Neural cell (in vitro differentiated cells): Measurements from ENCODE around the gene IL21R. TPM values are rescaled to one million over a fixed set of nuclear protein-coding genes. Genes with fewer than 3 reads are reported as not detected.

Experiments
- H2AFZ ChIP-seq: fragments of 200-600, 300-800 bp; sonication (generic), shearing (Covaris generic); 2 replicates; pipeline ENCODE4 v1.6.0; 2014; ENCODE audit warnings: low read depth, mild to moderate bottlenecking, antibody characterized with exemption, low read length, moderate library complexity
- H3F3A ChIP-seq: fragments of 200-600 bp; shearing (Covaris generic); 2 replicates; pipeline ENCODE4 v1.6.1; 2016; ENCODE audit warnings: mild to moderate bottlenecking, moderate library complexity, mixed read lengths, antibody characterized with exemption, low read length; ENCODE audit not compliant: insufficient read depth, poor library complexity, severe bottlenecking
- H3K27ac ChIP-seq: fragments of 200-600, 300-800 bp; sonication (generic), shearing (Covaris generic); 2 replicates; pipeline ENCODE4 v1.5.1; 2014; ENCODE audit warnings: mild to moderate bottlenecking, low read length, moderate library complexity
- H3K27me3 ChIP-seq: fragments of 300-800, 200-600 bp; sonication (generic), shearing (Covaris generic); 2 replicates; pipeline ENCODE4 v1.6.0; 2014; ENCODE audit warnings: mild to moderate bottlenecking, low read depth, low read length, moderate library complexity; ENCODE audit not compliant: insufficient read depth
- H3K36me3 ChIP-seq: fragments of 300-800, 200-600 bp; sonication (generic), shearing (Covaris generic); 2 replicates; pipeline ENCODE4 v1.5.1; 2014; ENCODE audit warnings: mild to moderate bottlenecking, antibody characterized with exemption, low read length, moderate library complexity; ENCODE audit not compliant: insufficient read depth
- H3K4me2 ChIP-seq: fragments of 300-800, 200-600 bp; sonication (generic), shearing (Covaris generic); 2 replicates; pipeline ENCODE4 v1.6.0; 2014; ENCODE audit warnings: mild to moderate bottlenecking, low read length
- H3K4me3 ChIP-seq: fragments of 300-800, 200-600 bp; sonication (generic), shearing (Covaris generic); 2 replicates; pipeline ENCODE4 v1.5.1; 2014; ENCODE audit warnings: mild to moderate bottlenecking, low read length, moderate library complexity
- H3K79me2 ChIP-seq: fragments of 200-600 bp; shearing (Covaris generic); replicated peaks from 2 replicates; pipeline ENCODE4 v1.6.0; 2014; ENCODE audit warnings: mild to moderate bottlenecking, low read length, moderate library complexity; ENCODE audit not compliant: insufficient read depth
- H3K9ac ChIP-seq: fragments of 300-800, 200-600 bp; sonication (generic), shearing (Covaris generic); 2 replicates; pipeline ENCODE4 v1.6.1; 2016; ENCODE audit warnings: mild to moderate bottlenecking, low read length, mixed read lengths
- H3K9me2 ChIP-seq: fragments of 200-600 bp; shearing (Covaris generic); 2 replicates; pipeline ENCODE4 v1.6.1; 2016; ENCODE audit warnings: mild to moderate bottlenecking, low read length, mixed read lengths; ENCODE audit not compliant: insufficient read depth
- H3K9me3 ChIP-seq: fragments of 200-600, 300-800 bp; sonication (generic), shearing (Covaris generic); 2 replicates; pipeline ENCODE4 v1.6.1; 2016; ENCODE audit warnings: mild to moderate bottlenecking, mixed run types, low read length, moderate library complexity, mixed read lengths
- H4K20me1 ChIP-seq: fragments of 200-600 bp; shearing (Covaris generic); 2 replicates; pipeline ENCODE4 v1.6.1; 2016; ENCODE audit warnings: mild to moderate bottlenecking, mixed run types; ENCODE audit not compliant: insufficient read depth
- CTCF ChIP-seq: fragments of 450-650 bp; IDR thresholded peaks from 2 replicates; pipeline ENCODE4 v1.5.1; 2014; ENCODE audit warnings: antibody characterized with exemption, mild to moderate bottlenecking, moderate library complexity; ENCODE audit not compliant: poor library complexity, severe bottlenecking
- EP300 ChIP-seq: fragments of 450-650 bp; conservative IDR thresholded peaks from 2 replicates; pipeline ENCODE4 v1.6.1; 2014; ENCODE audit warnings: antibody characterized with exemption, mild to moderate bottlenecking, moderate library complexity; ENCODE audit not compliant: poor library complexity, severe bottlenecking
- EZH2 ChIP-seq: fragments of 200-600, 300-800 bp; shearing (Covaris generic), sonication (generic); IDR thresholded peaks from 2 replicates; pipeline ENCODE4 v1.6.1; 2014; ENCODE audit warnings: antibody characterized with exemption, low read length, borderline replicate concordance, mild to moderate bottlenecking; ENCODE audit not compliant: insufficient read depth, poor library complexity, severe bottlenecking
- MXI1 ChIP-seq: fragments of 450-650 bp; conservative IDR thresholded peaks from 2 replicates; pipeline ENCODE4 v1.6.1; 2014; ENCODE audit warnings: antibody characterized with exemption, mild to moderate bottlenecking; ENCODE audit not compliant: poor library complexity, severe bottlenecking
- POLR2AphosphoS5 ChIP-seq: IDR thresholded peaks from 2 replicates; pipeline ENCODE4 v1.6.1; 2012
- RAD21 ChIP-seq: fragments of 450-650 bp; conservative IDR thresholded peaks from 2 replicates; pipeline ENCODE4 v1.6.1; 2014; ENCODE audit warnings: antibody characterized with exemption, mild to moderate bottlenecking, moderate library complexity
- REST ChIP-seq: IDR thresholded peaks from 2 replicates; pipeline ENCODE4 v1.6.1; 2012; ENCODE audit warnings: borderline replicate concordance
- SMC3 ChIP-seq: fragments of 450-650 bp; conservative IDR thresholded peaks from 2 replicates; pipeline ENCODE4 v1.6.1; 2014; ENCODE audit warnings: antibody characterized with exemption, mild to moderate bottlenecking, moderate library complexity; ENCODE audit not compliant: poor library complexity
- TAF1 ChIP-seq: IDR thresholded peaks from 2 replicates; pipeline ENCODE4 v1.6.1; 2012; ENCODE audit warnings: low read depth
- polyA plus RNA-seq: library from polyadenylated mRNA; depleted of rRNA; stranded (reverse); fragments of >200 nt; gene quantifications from 2 replicates; pipeline ENCODE4 v1.2.3, GENCODE V29; 2014

The IL21R gene
- polyA plus RNA-seq, 1 donor from 2014 or later, result not detected

DNA sequence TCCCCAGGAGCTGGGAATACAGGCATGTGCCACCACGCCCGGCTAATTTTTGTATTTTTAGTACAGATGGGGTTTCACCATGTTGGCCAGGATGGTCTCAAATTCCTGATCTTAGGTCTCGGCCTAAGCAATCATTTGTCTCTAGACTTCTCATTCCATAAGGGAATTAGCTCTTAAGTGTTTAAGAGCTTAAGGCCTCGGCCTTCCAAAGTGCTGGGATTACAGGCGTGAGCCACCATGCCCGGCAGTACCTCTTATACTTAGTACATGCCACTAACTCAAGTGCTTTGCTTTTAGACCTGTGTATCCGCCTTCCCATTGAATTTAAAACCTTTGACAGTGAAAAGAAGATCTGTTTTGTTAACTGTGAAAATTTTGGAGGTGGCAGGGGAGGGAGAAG, 16.6 kb upstream of the IL21R start:
- Histone ChIP-seq H3K9ac (no peak overlapping the region), H3K36me3 (no peaks in the 10 kb centered on the region), H3F3A (no peaks in the 10 kb centered on the region), H3K4me2 (no peak overlapping the region), H2AFZ (no peak overlapping the region), H3K27ac (no peak overlapping the region), H3K27me3 (no peaks in the 10 kb centered on the region), H3K9me2 (no peaks in the 10 kb centered on the region), H3K4me3 (no peak overlapping the region), H3K79me2 (no peaks in the 10 kb centered on the region), H4K20me1 (no peaks in the 10 kb centered on the region), H3K9me3 (peaks cover 8% of the 10 kb centered on the region)
- TF ChIP-seq EZH2 (no peak), SMC3 (no peak), RAD21 (no peak), CTCF (no peak), REST (no peak), TAF1 (no peak), EP300 (no peak), MXI1 (no peak), POLR2AphosphoS5 (no peak)

DNA sequence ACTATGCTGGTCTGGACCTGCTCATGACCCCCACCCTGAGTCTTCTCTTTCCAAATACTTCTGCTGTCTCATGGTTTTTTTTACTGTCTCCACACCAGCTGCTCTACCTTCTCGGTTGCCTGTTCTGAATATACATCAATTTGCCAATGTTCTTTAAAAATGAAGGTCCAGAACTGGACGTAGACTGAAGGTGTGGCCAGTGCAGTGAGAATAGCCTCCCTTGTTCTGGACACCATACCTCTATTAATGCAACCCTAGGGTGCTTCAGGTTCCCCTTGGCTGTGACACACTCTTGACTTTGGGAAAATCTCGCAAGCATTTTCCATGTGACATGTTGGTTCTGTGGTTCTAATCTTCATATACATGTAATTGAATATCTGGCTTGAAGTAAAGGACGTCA, 15.3 kb upstream of the IL21R start:
- Histone ChIP-seq H3K9ac (no peak overlapping the region), H3K9me3 (peaks cover 11% of the 10 kb centered on the region), H3K4me3 (no peak overlapping the region), H3K79me2 (no peaks in the 10 kb centered on the region), H2AFZ (no peak overlapping the region), H3K27ac (no peak overlapping the region), H3K9me2 (no peaks in the 10 kb centered on the region), H3K4me2 (no peak overlapping the region), H4K20me1 (no peaks in the 10 kb centered on the region), H3K27me3 (no peaks in the 10 kb centered on the region), H3F3A (no peaks in the 10 kb centered on the region), H3K36me3 (no peaks in the 10 kb centered on the region)
- TF ChIP-seq REST, result no peak
- no peak for TF ChIP-seq RAD21
- no peak for TF ChIP-seq SMC3
- no peak for TF ChIP-seq TAF1
